NCI-H1694 treated with DMSO at 0.1 percent for 48 hours (cell line): ENCODE data around the gene SFXN5.
"Not testable (repeated sequence)": the region's sequence is repeated elsewhere in the genome, so short reads cannot be mapped to it uniquely, and the experiment has no call there.

Experiments used
- DNase-seq: peaks from one replicate; lab custom pipeline; 2025; lab: John Stamatoyannopoulos, UW

SFXN5 gene

GRCh38 chr2:73101626-73102256 lies 30.2 kb upstream of the SFXN5 start:
- DNase-seq = no peak

GRCh38 chr2:73100956-73101355 lies 29.4 kb upstream of the SFXN5 start:
- DNase-seq = no peak

- DNase-seq = no peak
These were observed 28.0 kb upstream of the SFXN5 start for GRCh38 chr2:73099486-73099885.

GRCh38 chr2:73095910-73096309 lies 24.4 kb upstream of the SFXN5 start:
- DNase-seq = no peak

GRCh38 chr2:73093601-73094218 lies 22.2 kb upstream of the SFXN5 start:
- not testable (repeated sequence) for DNase-seq

- DNase-seq = no peak
These were observed 20.8 kb upstream of the SFXN5 start for GRCh38 chr2:73092146-73092783.

GRCh38 chr2:73091696-73092095 lies 20.2 kb upstream of the SFXN5 start:
- peak; percentile 27 for DNase-seq

- no peak for DNase-seq
These were observed 19.7 kb upstream of the SFXN5 start for GRCh38 chr2:73091164-73091563.

GRCh38 chr2:73089270-73090030 lies 17.9 kb upstream of the SFXN5 start:
- DNase-seq = no peak

GRCh38 chr2:73088703-73089102 lies 17.2 kb upstream of the SFXN5 start:
- DNase-seq = no peak

- DNase-seq = no peak
These were observed 16.7 kb upstream of the SFXN5 start for GRCh38 chr2:73088211-73088610.

GRCh38 chr2:73087311-73087710 lies 15.8 kb upstream of the SFXN5 start:
- DNase-seq = no peak

- DNase-seq = peak; percentile 48
These were observed 14.2 kb upstream of the SFXN5 start for GRCh38 chr2:73085691-73086090.

- DNase-seq = no peak
These were observed 13.5 kb upstream of the SFXN5 start for GRCh38 chr2:73084971-73085370.

- no peak for DNase-seq
These were observed 12.6 kb upstream of the SFXN5 start for GRCh38 chr2:73083886-73084800.

GRCh38 chr2:73082523-73083410 lies 11.3 kb upstream of the SFXN5 start:
- no peak for DNase-seq

GRCh38 chr2:73081181-73081671 lies 9.7 kb upstream of the SFXN5 start:
- no peak for DNase-seq

GRCh38 chr2:73080321-73081131 lies 9.0 kb upstream of the SFXN5 start:
- DNase-seq = no peak

- DNase-seq = no peak
These were observed 8.1 kb upstream of the SFXN5 start for GRCh38 chr2:73079636-73080035.
